ENCODE measurements around the gene PTP4A1. TPM values are rescaled to one million over a fixed set of nuclear protein-coding genes. Genes with fewer than 3 reads are reported as not detected.
A peak's percentile ranks its signal among the peaks of the same experiment; 100 is the strongest.

The PTP4A1 gene
- total and polyA plus RNA-seq, 2 of the 13 experiments (the other 11 are each of a cell fraction or from before 2014, with no cell fraction given): 141 to 376 TPM

DNA sequence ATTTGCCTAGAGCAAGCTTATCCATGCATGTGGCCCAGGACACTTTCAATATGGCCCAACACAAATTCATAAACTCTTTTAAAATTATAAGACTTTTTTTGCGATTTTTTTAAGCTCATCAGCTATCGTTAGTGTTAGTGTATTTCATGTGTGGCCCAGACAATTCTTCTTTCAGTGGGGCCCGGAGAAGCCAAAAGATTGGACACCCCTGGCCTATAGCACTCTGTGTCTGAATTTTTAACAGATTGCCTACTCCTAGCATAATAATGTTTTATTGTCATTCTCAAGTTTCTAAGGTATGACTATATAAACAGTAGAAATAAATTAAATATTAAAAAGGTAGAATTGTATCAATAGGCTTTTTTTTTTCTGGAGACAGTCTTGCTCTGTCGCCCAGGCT, 48.6 kb upstream of the PTP4A1 start (continued):
- TF ChIP-seq SIX4 (CRISPR knock-in tag; IDR thresholded peaks at IDR 0.05) (no peak), RBFOX2 (IDR thresholded peaks at IDR 0.05; ENCODE audit: low read depth, low read length) (peak; percentile 77), ZNF549 (CRISPR knock-in tag; IDR thresholded peaks at IDR 0.05) (no peak), ZNF326 (CRISPR knock-in tag; IDR thresholded peaks at IDR 0.05; ENCODE audit: borderline replicate concordance) (no peak), ATAD3A (CRISPR knock-in tag; IDR thresholded peaks at IDR 0.05) (no peak), ETV5 (CRISPR knock-in tag; IDR thresholded peaks at IDR 0.05; ENCODE audit: borderline replicate concordance) (no peak), HDAC2 (CRISPR knock-in tag; IDR thresholded peaks at IDR 0.05) (no peak), YEATS4 (CRISPR knock-in tag; IDR thresholded peaks at IDR 0.05; ENCODE audit: borderline replicate concordance) (peak; percentile 37; the same call in 1 of the 2 replicates), ZEB1 (IDR thresholded peaks at IDR 0.05; ENCODE audit: insufficient replicate concordance, low read depth) (no peak), GATA4 (IDR thresholded peaks at IDR 0.05; ENCODE audit: borderline replicate concordance, low read depth) (no peak), POLR2G (IDR thresholded peaks at IDR 0.05; ENCODE audit: low read depth, low read length) (peak; percentile 64), NCOA2 (CRISPR knock-in tag; IDR thresholded peaks at IDR 0.05) (0 out of 2 replicates have a peak, but pooled peaks have one; percentile 4)
- TF ChIP-seq, protein P1, sequence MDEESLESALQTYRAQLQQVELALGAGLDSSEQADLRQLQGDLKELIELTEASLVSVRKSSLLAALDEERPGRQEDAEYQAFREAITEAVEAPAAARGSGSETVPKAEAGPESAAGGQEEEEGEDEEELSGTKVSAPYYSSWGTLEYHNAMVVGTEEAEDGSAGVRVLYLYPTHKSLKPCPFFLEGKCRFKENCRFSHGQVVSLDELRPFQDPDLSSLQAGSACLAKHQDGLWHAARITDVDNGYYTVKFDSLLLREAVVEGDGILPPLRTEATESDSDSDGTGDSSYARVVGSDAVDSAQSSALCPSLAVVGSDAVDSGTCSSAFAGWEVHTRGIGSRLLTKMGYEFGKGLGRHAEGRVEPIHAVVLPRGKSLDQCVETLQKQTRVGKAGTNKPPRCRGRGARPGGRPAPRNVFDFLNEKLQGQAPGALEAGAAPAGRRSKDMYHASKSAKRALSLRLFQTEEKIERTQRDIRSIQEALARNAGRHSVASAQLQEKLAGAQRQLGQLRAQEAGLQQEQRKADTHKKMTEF (CRISPR knock-in tag; IDR thresholded peaks at IDR 0.05): no peak
- TF ChIP-seq, protein P2, sequence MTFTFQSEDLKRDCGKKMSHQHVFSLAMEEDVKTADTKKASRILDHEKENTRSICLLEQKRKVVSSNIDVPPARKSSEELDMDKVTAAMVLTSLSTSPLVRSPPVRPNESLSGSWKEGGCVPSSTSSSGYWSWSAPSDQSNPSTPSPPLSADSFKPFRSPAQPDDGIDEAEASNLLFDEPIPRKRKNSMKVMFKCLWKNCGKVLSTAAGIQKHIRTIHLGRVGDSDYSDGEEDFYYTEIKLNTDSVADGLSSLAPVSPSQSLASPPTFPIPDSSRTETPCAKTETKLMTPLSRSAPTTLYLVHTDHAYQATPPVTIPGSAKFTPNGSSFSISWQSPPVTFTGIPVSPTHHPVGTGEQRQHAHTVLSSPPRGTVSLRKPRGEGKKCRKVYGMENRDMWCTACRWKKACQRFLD (CRISPR knock-in tag; IDR thresholded peaks at IDR 0.05; ENCODE audit: borderline replicate concordance): no peak
- TF ChIP-seq, protein P3, sequence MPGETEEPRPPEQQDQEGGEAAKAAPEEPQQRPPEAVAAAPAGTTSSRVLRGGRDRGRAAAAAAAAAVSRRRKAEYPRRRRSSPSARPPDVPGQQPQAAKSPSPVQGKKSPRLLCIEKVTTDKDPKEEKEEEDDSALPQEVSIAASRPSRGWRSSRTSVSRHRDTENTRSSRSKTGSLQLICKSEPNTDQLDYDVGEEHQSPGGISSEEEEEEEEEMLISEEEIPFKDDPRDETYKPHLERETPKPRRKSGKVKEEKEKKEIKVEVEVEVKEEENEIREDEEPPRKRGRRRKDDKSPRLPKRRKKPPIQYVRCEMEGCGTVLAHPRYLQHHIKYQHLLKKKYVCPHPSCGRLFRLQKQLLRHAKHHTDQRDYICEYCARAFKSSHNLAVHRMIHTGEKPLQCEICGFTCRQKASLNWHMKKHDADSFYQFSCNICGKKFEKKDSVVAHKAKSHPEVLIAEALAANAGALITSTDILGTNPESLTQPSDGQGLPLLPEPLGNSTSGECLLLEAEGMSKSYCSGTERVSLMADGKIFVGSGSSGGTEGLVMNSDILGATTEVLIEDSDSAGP (CRISPR knock-in tag; IDR thresholded peaks at IDR 0.05; ENCODE audit: borderline replicate concordance): no peak
